NB4 (cell line): ENCODE measurements around the gene VWA3A.
"Not testable (repeated sequence)": the region's sequence is repeated elsewhere in the genome, so short reads cannot be mapped to it uniquely, and the experiment has no call there.

Experiments used
- MYC ChIP-seq: IDR thresholded peaks from 2 replicates; pipeline ENCODE4 v1.6.1; 2011; ENCODE audit warnings: low read depth, low read length
- POLR2A ChIP-seq: IDR thresholded peaks from 2 replicates; pipeline ENCODE4 v1.6.1; 2011; ENCODE audit warnings: mild to moderate bottlenecking; ENCODE audit not compliant: insufficient read length; ENCODE audit errors: extremely low read depth
- TF ChIP-seq, protein P1 (sequence below): IDR thresholded peaks from one replicate; pipeline ENCODE4 v1.5.1; 2012; ENCODE audit warnings: low read depth, low read length

DNA sequence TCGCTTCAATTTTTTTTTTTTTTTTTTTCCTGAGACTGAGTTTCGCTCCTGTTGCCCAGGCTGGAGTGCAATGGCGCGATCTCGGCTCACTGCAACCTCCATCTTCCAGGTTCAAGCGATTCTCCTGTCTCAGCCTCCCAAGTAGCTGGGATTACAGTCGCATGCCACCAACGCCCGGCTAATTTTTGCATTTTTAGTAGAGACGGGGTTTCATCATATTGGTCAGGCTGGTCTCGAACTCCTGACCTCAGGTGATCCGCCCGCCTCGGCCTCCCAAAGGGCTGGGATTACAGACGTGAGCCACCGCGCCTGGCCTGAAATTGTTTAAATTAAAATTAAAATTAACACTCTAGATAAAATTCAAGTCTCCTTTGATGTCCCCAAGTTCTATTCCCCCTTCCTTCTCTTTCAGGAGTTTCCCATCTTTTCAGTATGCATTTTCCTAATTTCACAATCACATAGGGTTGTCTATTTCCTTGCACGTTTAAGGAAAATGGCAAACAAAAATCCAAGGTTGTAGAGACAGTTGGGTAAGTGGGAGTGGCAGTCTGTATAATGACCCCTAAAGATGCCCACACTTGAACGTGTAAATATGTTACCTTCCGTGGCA, 104.3 kb downstream of the VWA3A start:
- TF ChIP-seq, protein P1, sequence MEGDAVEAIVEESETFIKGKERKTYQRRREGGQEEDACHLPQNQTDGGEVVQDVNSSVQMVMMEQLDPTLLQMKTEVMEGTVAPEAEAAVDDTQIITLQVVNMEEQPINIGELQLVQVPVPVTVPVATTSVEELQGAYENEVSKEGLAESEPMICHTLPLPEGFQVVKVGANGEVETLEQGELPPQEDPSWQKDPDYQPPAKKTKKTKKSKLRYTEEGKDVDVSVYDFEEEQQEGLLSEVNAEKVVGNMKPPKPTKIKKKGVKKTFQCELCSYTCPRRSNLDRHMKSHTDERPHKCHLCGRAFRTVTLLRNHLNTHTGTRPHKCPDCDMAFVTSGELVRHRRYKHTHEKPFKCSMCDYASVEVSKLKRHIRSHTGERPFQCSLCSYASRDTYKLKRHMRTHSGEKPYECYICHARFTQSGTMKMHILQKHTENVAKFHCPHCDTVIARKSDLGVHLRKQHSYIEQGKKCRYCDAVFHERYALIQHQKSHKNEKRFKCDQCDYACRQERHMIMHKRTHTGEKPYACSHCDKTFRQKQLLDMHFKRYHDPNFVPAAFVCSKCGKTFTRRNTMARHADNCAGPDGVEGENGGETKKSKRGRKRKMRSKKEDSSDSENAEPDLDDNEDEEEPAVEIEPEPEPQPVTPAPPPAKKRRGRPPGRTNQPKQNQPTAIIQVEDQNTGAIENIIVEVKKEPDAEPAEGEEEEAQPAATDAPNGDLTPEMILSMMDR, result not testable (repeated sequence)
- TF ChIP-seq MYC, POLR2A: not testable (repeated sequence)
